Transverse colon (tissue), 4 donors: Measurements from ENCODE around the gene SLC2A4. TPM values are rescaled to one million over a fixed set of nuclear protein-coding genes. Genes with fewer than 3 reads are reported as not detected.

Experiments used
- DNase-seq: peaks from one replicate; pipeline ENCODE4 v3.0.0-alpha.2; 2019
- H3K27ac ChIP-seq, 4 donors: fragments of 200-600 bp; sonication (generic); 2 replicates each; pipeline ENCODE4 v1.5.1; 2016 to 2018; ENCODE audit warnings: inconsistent platforms in 4 of 4
- H3K27me3 ChIP-seq: fragments of 200-600 bp; sonication (generic); 2 replicates; pipeline ENCODE4 v1.5.1; 2017; ENCODE audit warnings: inconsistent platforms
- H3K36me3 ChIP-seq, 4 donors: fragments of 200-600 bp; sonication (generic); 2 replicates each; pipeline ENCODE4 v1.5.1; 2017 to 2019; ENCODE audit warnings: inconsistent platforms in 4 of 4
- H3K4me1 ChIP-seq, 4 donors: fragments of 200-600 bp; sonication (generic); 2 replicates each; pipeline ENCODE4 v1.5.1; 2017 to 2020; ENCODE audit warnings: inconsistent platforms in 4 of 4
- H3K4me3 ChIP-seq, 4 donors: fragments of 200-600 bp; sonication (generic); 1 replicate in 1 of 4; 2 replicates in 3 of 4; pipeline versions ENCODE4 v1.5.1 to v1.6.1; 2017 to 2019; ENCODE audit warnings: inconsistent platforms in 4 of 4
- H3K9me3 ChIP-seq, 2 donors: fragments of 200-600 bp; sonication (generic); 2 replicates each; pipeline ENCODE4 v1.5.1; 2017 to 2019; ENCODE audit warnings: inconsistent platforms in 2 of 2
- CTCF ChIP-seq, 5 experiments: fragments of 200-600 bp in 3 of 5; fragments of 450-650 bp in 2 of 5; sonication (generic) in 3 of 5; IDR thresholded peaks; 1 replicate in 2 of 5; 2 replicates in 3 of 5; pipeline ENCODE4 v1.5.1; 2016 to 2017; ENCODE audit warnings: antibody characterized with exemption in 5 of 5, inconsistent platforms in 3 of 5, mild to moderate bottlenecking in 2 of 5, moderate library complexity in 1 of 5
- EP300 ChIP-seq: sonication (generic); formaldehyde crosslinking; IDR thresholded peaks from one replicate; pipeline ENCODE4 v1.6.1; 2017; ENCODE audit warnings: antibody characterized with exemption, low read depth
- POLR2A ChIP-seq: fragments of 450-650 bp; IDR thresholded peaks from one replicate; pipeline ENCODE4 v1.6.1; 2016; ENCODE audit warnings: antibody characterized with exemption, mild to moderate bottlenecking, moderate library complexity
- POLR2AphosphoS5 ChIP-seq, 3 donors: sonication (generic); formaldehyde crosslinking; IDR thresholded peaks; one replicate each; pipeline ENCODE4 v1.6.1; 2016; ENCODE audit warnings: antibody characterized with exemption in 3 of 3
- WGBS, 2 donors: methylation state at CpG; one replicate each; pipeline ENCODE4 v1.1.5; 2018; ENCODE audit warnings: low coverage in 1 of 2; 5-methylcytosine and 5-hydroxymethylcytosine counted together
- in situ Hi-C, 4 donors: fragments of 200-750 bp; cut with MboI; loops; one replicate each; pipeline versions ENCODE4 v1.15.0 to v1.15.1; 2017; ENCODE audit warnings: low sequenced_read_pairs in 3 of 4, low pct_ligation_motif_present in 1 of 4, low pct_unique_long_range_greater_than_20kb in 1 of 4
- intact Hi-C: fragments of 100-400 bp; cut with DNase I; formaldehyde crosslinking; loops from one replicate; pipeline ENCODE4 v1.15.1; 2023; ENCODE audit warnings: low total_unique reads
- total RNA-seq, 4 donors: library from RNA; depleted of rRNA; stranded (reverse); fragments of >200 nt; gene quantifications; one replicate each; pipeline ENCODE4 v1.1.0, GENCODE V29; 2016

The SLC2A4 gene
- total RNA-seq, 4 donors from 2014 or later: 9.7 to 35.5 (median 20.3) TPM

GRCh38 chr17:7252176-7253043 is 29.1 kb upstream of the SLC2A4 start, which contains the start of gene ELP5:
TSS of gene ELP5 (plus strand) at chr17:7252215. CDS start at chr17:7252551, 336 bp downstream.
- Histone ChIP-seq H3K27ac (peak within 1 kb of the TSS; percentile 95 to 100 (median 98)), H3K9me3 (no peaks in the 10 kb centered on the region), H3K36me3 (peaks cover 0 to 10% (median 0%) of the 10 kb centered on the region in 4 donors), H3K4me3 (peak within 1 kb of the TSS; percentile 79 to 100 (median 97)), H3K4me1 (peaks cover 14 to 43% (median 34%) of the 10 kb centered on the region in 4 donors), H3K27me3 (no peaks in the 10 kb centered on the region)
- peak; percentile 96 for DNase-seq
- intact Hi-C loops: no loop called here
- TF ChIP-seq EP300 (no peak), CTCF (IDR thresholded peaks at IDR 0.05) (peak in 4 of 5 experiments; percentile 27 to 40 (median 28)), POLR2A (peak; percentile 82), POLR2AphosphoS5 (IDR thresholded peaks at IDR 0.05) (peak; percentile 79 to 88 (median 86))
- 0 to 9% methylated on average over 3 to 53 of the region's 55 CpGs for WGBS, 2 donors
- in situ Hi-C loops: no loop called here

DNA sequence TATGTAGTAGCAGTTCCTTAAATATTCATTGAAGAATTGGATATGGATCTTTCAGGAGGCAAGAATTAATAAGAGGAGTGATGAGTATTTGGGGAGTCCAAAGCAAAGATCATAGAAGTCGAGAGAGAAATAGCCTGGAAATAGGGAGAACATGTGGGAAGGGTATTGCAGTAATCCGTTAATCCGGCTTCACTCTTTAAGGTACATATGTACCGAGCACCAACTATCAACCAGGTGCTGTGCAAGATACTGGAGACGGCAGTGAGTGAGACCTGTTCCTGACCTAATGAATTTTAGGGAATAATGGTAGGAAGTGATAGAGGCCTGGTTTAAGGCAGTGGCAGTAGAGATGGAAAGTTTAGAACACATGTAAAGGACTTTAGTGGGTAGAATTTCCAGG is 28.4 kb upstream of the SLC2A4 start:
- H3K9me3 ChIP-seq: no peaks in the 10 kb centered on the region
- WGBS, 2 donors: 53 to 64% methylated on average over 5 of the region's 5 CpGs
- H3K27me3 ChIP-seq: no peaks in the 10 kb centered on the region
- intact Hi-C loops: no loop called here
- peak overlapping the region; percentile 95 to 100 (median 98) for H3K27ac ChIP-seq
- H3K4me1 ChIP-seq: peaks cover 14 to 50% (median 40%) of the 10 kb centered on the region in 4 donors
- H3K4me3 ChIP-seq: peak overlapping the region; percentile 60 to 100 (median 97)
- TF ChIP-seq CTCF (IDR thresholded peaks at IDR 0.05): no peak
- no peak for TF ChIP-seq POLR2AphosphoS5 (IDR thresholded peaks at IDR 0.05)
- no peak for TF ChIP-seq POLR2A
- no peak for TF ChIP-seq EP300
- H3K36me3 ChIP-seq: peaks cover 0 to 10% (median 0%) of the 10 kb centered on the region in 4 donors
- in situ Hi-C loops: no loop called here
- DNase-seq: no peak

DNA sequence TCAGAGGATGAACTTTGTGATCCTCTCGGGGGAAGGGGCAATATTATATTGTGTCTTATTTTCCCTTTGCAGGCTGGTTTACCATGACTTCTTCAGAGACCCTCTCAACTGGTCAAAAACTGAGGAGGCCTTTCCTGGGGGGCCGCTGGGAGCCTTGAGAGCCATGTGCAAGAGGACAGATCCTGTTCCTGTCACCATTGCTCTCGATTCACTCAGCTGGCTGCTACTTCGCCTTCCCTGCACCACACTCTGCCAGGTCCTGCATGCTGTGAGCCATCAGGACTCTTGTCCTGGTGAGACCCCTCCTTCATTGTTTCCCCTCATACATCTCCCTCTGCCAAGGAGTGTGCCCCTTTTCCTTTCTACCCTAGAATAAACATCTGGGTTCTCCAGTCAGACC is 27.0 kb upstream of the SLC2A4 start:
- no peak for DNase-seq
- Histone ChIP-seq H3K27me3 (no peaks in the 10 kb centered on the region), H3K4me1 (peaks cover 9 to 45% (median 34%) of the 10 kb centered on the region in 4 donors), H3K27ac (peak overlapping the region in 1 of 4 donors; percentile 0), H3K4me3 (no peak overlapping the region), H3K9me3 (no peaks in the 10 kb centered on the region), H3K36me3 (peaks cover 0 to 10% (median 0%) of the 10 kb centered on the region in 4 donors)
- peak in 1 of 3 donors; percentile 13 for TF ChIP-seq POLR2AphosphoS5 (IDR thresholded peaks at IDR 0.05)
- TF ChIP-seq EP300: no peak
- TF ChIP-seq CTCF (IDR thresholded peaks at IDR 0.05): no peak
- TF ChIP-seq POLR2A: peak; percentile 17
- in situ Hi-C loops (no loop called here), intact Hi-C loops (no loop called here)
- WGBS, 2 donors: 60 to 87% methylated on average over 1 to 4 of the region's 4 CpGs

GRCh38 chr17:7256766-7257456 is 24.6 kb upstream of the SLC2A4 start:
- no peak overlapping the region for H3K4me3 ChIP-seq
- H3K4me1 ChIP-seq: peaks cover 5 to 49% (median 30%) of the 10 kb centered on the region in 4 donors
- WGBS, 2 donors: 89 to 100% methylated on average over 1 to 8 of the region's 8 CpGs
- H3K9me3 ChIP-seq: no peaks in the 10 kb centered on the region
- DNase-seq: no peak
- peak overlapping the region in 3 of 4 donors; percentile 92 to 96 (median 95) for H3K27ac ChIP-seq
- H3K36me3 ChIP-seq: peaks cover 0 to 10% (median 0%) of the 10 kb centered on the region in 4 donors
- intact Hi-C loops (no loop called here), in situ Hi-C loops (no loop called here)
- peak; percentile 30 for TF ChIP-seq POLR2A
- TF ChIP-seq CTCF (IDR thresholded peaks at IDR 0.05): no peak
- TF ChIP-seq EP300: no peak
- peak in 1 of 3 donors; percentile 73 for TF ChIP-seq POLR2AphosphoS5 (IDR thresholded peaks at IDR 0.05)
- H3K27me3 ChIP-seq: peaks cover 13% of the 10 kb centered on the region
